NCI-H2171 (cell line): ENCODE measurements around the gene OTOS.

Experiments
- DNase-seq: peaks from one replicate; lab custom pipeline; 2025; lab: John Stamatoyannopoulos, UW

The OTOS gene

GRCh38 chr2:240151477-240152031, 11.1 kb upstream of the OTOS start:
- no peak for DNase-seq

- DNase-seq: no peak
Observed at GRCh38 chr2:240149943-240150784, 9.7 kb upstream of the OTOS start.

DNA sequence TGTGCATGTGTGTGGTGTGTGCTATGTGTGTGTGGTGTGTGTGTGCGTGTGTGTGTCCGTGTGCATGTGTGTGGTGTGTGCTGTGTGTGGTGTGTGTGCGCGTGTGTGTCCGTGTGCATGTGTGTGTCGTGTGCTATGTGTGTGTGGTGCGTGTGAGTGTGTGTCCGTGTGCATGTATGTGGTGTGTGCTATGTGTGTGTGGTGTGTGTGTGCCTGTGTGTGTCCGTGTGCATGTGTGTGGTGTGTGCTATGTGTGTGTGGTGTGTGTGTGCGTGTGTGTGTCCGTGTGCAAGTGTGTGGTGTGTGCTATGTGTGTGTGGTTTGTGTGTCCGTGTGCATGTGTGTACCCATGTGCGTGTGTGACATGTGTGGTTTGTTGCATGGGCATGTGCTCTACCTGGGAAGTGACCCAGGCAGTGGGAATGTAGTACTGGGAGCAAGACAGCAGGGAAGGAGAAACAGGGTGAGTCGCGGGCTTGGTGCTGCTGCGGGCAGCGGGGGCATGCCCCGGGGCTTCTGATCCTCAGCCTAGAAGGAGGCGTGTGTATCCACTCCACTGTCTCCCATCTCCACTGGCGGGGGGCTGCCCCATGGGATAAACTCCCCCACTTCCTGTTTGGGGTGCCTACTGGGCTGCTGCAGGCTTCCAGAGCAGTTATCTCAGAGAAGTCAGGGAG, 7.6 kb upstream of the OTOS start:
- no peak for DNase-seq

DNA sequence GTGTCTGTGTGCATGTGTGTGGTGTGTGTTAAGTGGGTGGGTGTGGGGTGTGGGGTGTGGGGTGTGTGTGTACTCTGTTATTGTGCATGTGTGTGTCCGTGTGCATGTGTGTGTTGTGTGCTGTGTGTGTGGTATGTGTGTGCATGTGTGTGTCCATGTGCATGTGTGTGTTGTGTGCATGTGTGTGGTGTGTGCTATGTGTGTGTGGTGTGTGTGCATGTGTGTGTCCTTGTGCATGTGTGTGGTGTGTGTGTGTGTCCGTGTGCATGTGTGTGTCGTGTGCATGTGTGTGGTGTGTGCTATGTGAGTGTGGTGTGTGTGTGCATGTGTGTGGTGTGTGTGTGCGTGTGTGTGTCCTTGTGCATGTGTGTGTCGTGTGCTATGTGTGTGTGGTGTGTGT, 6.9 kb upstream of the OTOS start:
- DNase-seq: no peak

- DNase-seq: no peak
Observed at GRCh38 chr2:240146627-240147278, 6.3 kb upstream of the OTOS start.

- no peak for DNase-seq
Observed at GRCh38 chr2:240146141-240146561, 5.7 kb upstream of the OTOS start.

DNA sequence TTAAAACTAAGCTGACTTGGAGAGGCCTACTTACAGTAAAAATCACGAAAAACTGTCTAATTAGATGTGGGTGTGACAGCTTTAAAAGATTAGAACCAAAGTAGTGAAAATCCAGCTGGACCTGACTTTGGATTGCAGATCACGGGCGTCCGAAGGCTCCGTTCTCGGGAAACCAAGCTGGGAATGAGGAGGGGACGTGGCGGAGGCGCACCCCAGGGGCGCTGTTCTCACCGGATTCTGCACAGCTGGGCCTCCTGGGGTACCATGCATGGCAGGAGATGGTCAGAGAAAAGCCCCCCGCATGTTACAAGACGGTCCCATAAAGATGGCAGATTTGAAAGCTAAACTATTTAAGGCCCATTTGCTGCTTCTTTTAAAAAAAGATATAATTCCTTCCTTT, 5.0 kb upstream of the OTOS start:
- DNase-seq: no peak

- no peak for DNase-seq
Observed at GRCh38 chr2:240144649-240145261, 4.3 kb upstream of the OTOS start.

- peak; percentile 17 for DNase-seq
Observed at GRCh38 chr2:240143801-240144648, 3.6 kb upstream of the OTOS start.

GRCh38 chr2:240143276-240143675, 2.8 kb upstream of the OTOS start:
- no peak for DNase-seq

DNA sequence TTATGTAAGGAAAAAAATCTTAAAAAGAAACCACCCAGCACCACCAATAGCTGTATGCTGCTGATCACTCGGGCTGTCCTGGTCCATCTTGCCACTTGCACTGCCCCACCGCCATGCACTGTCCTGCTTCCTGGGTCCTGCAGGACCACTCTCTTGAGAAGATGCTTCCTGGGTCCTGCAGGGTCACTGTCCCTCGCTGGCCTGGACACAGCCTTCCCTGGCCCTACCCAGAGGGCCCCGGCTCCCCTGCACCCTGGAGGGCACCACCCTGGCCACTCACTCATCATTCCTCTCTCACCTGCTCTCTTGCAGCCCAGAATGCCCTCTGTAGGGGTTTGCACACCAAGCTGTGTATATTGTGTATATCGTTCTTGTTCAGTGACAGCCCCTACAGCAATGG, 2.4 kb upstream of the OTOS start:
- DNase-seq: no peak

DNA sequence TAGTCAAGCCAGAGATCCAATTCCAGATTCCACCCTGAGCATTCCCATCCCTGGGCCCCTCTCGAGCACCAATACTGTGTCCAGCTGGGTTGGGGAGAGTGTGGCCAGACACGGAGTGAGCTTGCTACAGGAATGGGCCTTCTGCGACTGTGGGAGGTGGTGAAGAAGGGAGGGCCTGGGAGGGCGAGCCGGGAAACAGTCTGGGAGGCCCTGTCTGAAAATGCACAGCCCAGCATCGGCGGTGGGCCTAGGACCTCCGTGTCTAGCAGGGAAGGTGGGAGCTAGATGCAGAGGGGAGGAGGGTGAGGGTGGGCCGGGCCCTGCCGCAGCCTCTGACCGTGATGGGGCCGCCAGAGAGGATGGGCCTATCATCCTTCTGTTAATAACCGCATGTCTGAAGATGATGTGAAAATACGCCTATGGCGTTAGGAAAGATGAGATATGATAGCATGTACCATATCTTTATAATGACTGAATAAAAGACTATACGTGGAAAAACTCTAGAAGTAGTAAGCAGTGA, 1.9 kb upstream of the OTOS start:
- no peak for DNase-seq

DNA sequence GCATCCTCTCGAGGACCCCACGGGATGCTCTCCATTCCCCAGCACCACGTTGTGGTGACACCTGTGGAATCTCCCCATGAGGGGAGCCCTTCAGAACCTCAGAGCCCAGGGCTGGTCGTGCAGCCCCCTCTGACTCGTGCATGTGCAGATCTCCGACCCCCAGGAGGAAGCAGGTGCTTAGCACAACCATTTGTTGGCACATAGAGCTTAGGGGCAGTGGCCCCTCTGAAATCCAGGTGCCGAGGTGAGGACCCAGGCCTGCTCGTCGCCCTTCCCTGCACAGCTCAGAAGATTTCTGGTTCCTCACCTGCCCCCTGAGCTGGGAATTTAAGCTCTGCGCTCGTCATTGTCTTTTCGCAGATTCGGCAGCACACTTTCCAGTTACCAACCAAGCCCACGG, 1.3 kb upstream of the OTOS start:
- no peak for DNase-seq

GRCh38 chr2:240140920-240141319, 462 bp upstream of the OTOS start:
- DNase-seq: no peak

DNA sequence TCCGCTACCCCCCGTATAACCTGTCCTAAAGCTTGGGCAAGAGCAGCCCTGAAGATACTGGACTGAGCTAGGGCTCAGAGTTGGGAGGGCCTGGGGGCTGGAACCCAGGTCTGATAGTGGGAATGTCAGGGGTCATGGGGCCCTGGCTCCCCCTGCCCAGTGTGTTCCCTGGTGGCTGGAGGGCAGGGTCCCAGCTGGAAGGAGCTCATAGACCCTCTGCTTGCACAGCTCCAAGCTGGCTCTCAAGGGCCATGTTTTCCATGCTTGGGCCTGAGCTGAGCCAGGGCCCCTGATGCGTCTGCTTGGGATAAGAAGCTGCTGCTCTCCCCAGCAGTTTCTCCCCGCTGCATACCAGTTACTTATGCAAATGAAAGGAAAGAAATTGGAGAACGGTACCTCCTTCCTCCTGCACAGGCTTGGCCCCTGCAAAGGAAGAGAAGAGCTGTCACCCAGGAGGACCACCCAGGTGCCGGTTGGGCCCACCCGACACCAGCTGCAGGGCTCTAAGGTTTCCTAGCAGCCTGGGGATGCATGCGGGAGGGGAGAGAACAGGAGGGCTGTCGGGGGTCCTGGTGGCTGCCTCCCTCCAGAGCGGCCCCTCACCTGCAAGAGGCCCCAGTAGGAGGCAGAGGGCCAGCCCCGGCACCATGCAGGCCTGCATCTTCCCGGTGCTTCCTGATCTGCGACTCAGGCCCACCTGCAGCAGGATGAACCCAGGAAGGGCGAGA, 628 bp downstream of the OTOS start:
- DNase-seq: no peak

GRCh38 chr2:240139011-240139441, 1.4 kb downstream of the OTOS start:
- no peak for DNase-seq

DNA sequence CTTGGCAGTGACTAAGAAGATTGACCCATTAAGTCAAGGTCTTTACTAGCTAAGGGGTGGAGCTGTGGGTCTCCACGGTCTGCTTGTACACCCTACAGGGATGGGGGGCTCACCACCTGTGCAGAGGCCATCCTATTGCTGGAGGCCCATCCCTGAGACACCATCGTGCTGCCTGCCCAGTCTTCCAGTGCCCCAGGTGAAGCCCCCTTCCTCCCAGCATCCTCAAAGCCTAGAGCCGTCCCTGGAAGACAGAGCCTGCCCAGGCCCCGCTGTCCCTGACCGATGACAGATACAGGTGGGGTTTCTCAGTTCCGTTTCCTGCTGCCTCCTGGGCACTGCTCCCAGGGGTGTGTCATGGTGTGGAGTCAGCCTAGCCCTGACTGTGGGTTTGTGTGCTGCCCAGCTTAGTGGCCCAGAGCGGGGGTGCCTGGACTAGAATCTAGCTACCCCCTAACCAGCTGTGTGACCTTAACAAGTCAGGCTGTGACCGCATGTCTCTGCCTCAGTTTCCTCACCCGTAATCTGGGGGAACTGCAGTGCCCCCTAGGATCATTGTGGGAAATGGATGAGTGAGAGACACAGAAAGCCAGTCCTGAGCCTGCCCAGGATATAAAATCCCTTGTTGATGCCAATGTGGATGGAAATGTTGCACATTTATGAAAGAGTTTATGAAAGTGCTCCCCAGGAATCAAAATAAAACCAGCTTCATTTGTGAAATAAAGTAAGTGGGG, 2.0 kb downstream of the OTOS start:
- no peak for DNase-seq

DNA sequence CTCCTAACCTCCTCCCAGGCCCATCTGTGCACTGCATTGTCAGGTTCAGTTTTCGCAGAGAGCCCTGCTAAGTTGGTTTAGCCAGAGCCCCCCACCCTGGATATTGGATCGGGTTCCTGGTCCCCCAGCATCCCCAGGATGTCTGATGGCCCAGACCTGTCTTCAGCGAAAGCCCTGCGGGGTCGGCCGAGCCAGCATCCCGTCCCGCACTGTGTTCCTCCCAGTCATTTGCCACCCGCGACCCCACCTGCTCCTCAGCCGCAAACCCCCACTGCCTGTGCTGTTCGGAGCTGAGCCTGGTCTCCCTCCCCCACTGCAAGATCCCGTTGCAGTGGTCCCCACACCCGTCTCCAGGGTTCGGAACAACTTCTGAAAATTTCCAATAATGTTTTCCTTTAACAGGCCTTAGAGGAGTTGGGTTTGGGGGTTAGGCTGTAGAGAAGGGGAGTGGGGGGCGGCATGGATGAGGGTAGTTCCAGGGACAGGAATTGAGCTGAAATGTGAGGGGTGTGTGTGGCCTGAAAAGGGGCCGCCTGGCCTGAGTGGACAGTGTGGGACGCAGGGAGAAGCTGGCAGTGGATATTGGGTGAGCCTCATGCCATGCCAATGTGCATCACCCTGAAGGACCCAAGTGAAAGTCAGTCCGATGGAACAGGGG, 2.7 kb downstream of the OTOS start:
- DNase-seq: no peak

DNA sequence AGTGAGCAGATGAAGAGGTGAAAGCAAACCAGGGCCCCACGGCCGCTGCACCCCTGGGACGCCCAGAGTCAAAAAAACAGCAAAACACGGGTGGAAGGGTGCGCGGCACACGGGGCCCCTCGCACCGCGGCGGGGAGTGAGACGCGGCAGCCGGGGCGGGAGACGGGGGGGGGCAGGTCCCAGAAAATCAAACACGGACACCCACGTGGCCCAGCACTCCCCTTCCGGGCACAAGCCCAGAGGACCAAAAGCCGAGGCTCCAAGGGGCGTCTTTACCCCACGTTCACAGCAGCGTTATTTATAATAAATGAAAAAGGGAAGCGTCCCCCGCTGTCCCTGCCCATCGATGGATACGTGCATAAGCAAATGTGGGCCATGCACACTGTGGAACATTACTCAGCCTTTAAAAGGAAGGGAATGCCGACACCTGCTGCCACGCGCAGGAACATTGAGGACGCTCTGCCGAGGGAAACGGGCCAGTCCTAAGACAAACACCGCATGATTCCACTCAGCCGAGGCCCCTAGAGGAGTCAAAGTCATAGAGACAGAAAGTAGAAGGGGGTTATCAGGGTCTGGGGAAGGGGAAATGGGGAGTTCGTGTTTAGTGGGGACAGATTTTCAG, 3.7 kb downstream of the OTOS start:
- DNase-seq: no peak
